HEK293T (cell line): Measurements from ENCODE around the gene NPDC1.

Experiments
- ARNT ChIP-seq: fragments of 450-650 bp; IDR thresholded peaks from 2 replicates; pipeline ENCODE4 v1.6.1; 2017; ENCODE audit warnings: mild to moderate bottlenecking
- BHLHE40 ChIP-seq: fragments of 450-650 bp; IDR thresholded peaks from 2 replicates; pipeline ENCODE4 v1.6.1; 2016; ENCODE audit warnings: mild to moderate bottlenecking, moderate library complexity, borderline replicate concordance
- ELF4 ChIP-seq: fragments of 450-650 bp; IDR thresholded peaks from 2 replicates; pipeline ENCODE4 v1.6.1; 2017; ENCODE audit warnings: antibody characterized with exemption
- FOXA1 ChIP-seq: fragments of 450-650 bp; IDR thresholded peaks from 2 replicates; pipeline ENCODE4 v1.6.1; 2016; ENCODE audit warnings: mild to moderate bottlenecking
- FOXM1 ChIP-seq: fragments of 450-650 bp; IDR thresholded peaks from 2 replicates; pipeline ENCODE4 v1.6.1; 2017; ENCODE audit warnings: mild to moderate bottlenecking, borderline replicate concordance
- HDGF ChIP-seq: fragments of 450-650 bp; IDR thresholded peaks from 2 replicates; pipeline ENCODE4 v1.6.1; 2017; ENCODE audit warnings: antibody characterized with exemption, borderline replicate concordance
- LEF1 ChIP-seq: fragments of 450-650 bp; IDR thresholded peaks from 2 replicates; pipeline ENCODE4 v1.6.1; 2017; ENCODE audit warnings: mild to moderate bottlenecking, borderline replicate concordance
- SP1 ChIP-seq: fragments of 450-650 bp; IDR thresholded peaks from 2 replicates; pipeline ENCODE4 v1.6.1; 2017
- SUZ12 ChIP-seq: fragments of 450-650 bp; IDR thresholded peaks from 2 replicates; pipeline ENCODE4 v1.6.1; 2016; ENCODE audit warnings: mild to moderate bottlenecking
- TARDBP ChIP-seq: fragments of 450-650 bp; IDR thresholded peaks from 2 replicates; pipeline ENCODE4 v1.6.1; 2016
- TF ChIP-seq, protein P1 (sequence below): fragments of 450-650 bp; IDR thresholded peaks from 2 replicates; pipeline ENCODE4 v1.6.1; 2016

- TF ChIP-seq SUZ12 (no peak), FOXM1 (no peak), TARDBP (no peak), FOXA1 (no peak), LEF1 (no peak), SP1 (no peak), ARNT (no peak), HDGF (no peak), ELF4 (no peak), BHLHE40 (no peak)
- TF ChIP-seq, protein P1, sequence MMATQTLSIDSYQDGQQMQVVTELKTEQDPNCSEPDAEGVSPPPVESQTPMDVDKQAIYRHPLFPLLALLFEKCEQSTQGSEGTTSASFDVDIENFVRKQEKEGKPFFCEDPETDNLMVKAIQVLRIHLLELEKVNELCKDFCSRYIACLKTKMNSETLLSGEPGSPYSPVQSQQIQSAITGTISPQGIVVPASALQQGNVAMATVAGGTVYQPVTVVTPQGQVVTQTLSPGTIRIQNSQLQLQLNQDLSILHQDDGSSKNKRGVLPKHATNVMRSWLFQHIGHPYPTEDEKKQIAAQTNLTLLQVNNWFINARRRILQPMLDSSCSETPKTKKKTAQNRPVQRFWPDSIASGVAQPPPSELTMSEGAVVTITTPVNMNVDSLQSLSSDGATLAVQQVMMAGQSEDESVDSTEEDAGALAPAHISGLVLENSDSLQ = no peak
Measured at GRCh38 chr9:137022662-137023008, 23.3 kb downstream of the NPDC1 start.
